ENCODE results near the gene SLCO4A1.

Gene SLCO4A1

GRCh38 chr20:62608218-62608565 lies 34.1 kb upstream of the SLCO4A1 start:
- Histone ChIP-seq H3K9ac (ENCODE audit: low read length) (no peak overlapping the region), H3K4me1 (ENCODE audit: insufficient read depth, low read length) (peaks cover 2% of the 10 kb centered on the region), H3K9me3 (ENCODE audit: low read length) (no peaks in the 10 kb centered on the region), H3K27me3 (ENCODE audit: control insufficient read depth in 1 of 2, insufficient read depth in 2 of 2, low read length in 2 of 2) (peaks cover 8 to 17% of the 10 kb centered on the region in 2 donors), H3K36me3 (ENCODE audit: insufficient read depth, low read length) (no peaks in the 10 kb centered on the region), H3K4me3 (ENCODE audit: low read depth in 1 of 2, low read length in 2 of 2) (no peak overlapping the region), H3K27ac (ENCODE audit: low read depth, low read length) (no peak overlapping the region)

DNA sequence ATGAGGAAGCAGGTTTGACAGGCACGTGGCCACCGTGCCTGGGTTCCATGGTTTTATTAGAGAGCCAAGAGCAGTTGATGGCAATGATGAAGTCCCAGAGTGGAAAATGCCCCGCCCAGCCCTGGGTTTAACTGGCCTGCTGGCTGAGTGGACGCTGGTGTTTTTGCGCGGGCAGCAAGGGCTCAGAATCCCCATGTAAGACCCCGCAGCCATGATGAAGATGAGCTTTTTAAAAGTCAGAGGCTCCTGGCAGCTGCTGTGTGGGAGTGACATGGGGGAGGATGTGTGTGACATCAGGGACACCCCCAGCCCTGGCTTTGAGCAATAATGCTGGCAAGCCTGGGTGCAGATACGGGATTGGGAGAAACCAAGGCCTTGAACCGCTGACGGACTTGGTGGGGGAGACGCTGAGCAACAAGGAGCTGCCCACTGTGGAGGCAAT lies 33.0 kb upstream of the SLCO4A1 start:
- Histone ChIP-seq H3K27ac (ENCODE audit: low read depth, low read length) (no peak overlapping the region), H3K36me3 (ENCODE audit: insufficient read depth, low read length) (no peaks in the 10 kb centered on the region), H3K9me3 (ENCODE audit: low read length) (no peaks in the 10 kb centered on the region), H3K4me1 (ENCODE audit: insufficient read depth, low read length) (no peaks in the 10 kb centered on the region), H3K27me3 (ENCODE audit: control insufficient read depth in 1 of 2, insufficient read depth in 2 of 2, low read length in 2 of 2) (peaks cover 5 to 13% of the 10 kb centered on the region in 2 donors), H3K9ac (ENCODE audit: low read length) (no peak overlapping the region), H3K4me3 (ENCODE audit: low read depth in 1 of 2, low read length in 2 of 2) (no peak overlapping the region)

DNA sequence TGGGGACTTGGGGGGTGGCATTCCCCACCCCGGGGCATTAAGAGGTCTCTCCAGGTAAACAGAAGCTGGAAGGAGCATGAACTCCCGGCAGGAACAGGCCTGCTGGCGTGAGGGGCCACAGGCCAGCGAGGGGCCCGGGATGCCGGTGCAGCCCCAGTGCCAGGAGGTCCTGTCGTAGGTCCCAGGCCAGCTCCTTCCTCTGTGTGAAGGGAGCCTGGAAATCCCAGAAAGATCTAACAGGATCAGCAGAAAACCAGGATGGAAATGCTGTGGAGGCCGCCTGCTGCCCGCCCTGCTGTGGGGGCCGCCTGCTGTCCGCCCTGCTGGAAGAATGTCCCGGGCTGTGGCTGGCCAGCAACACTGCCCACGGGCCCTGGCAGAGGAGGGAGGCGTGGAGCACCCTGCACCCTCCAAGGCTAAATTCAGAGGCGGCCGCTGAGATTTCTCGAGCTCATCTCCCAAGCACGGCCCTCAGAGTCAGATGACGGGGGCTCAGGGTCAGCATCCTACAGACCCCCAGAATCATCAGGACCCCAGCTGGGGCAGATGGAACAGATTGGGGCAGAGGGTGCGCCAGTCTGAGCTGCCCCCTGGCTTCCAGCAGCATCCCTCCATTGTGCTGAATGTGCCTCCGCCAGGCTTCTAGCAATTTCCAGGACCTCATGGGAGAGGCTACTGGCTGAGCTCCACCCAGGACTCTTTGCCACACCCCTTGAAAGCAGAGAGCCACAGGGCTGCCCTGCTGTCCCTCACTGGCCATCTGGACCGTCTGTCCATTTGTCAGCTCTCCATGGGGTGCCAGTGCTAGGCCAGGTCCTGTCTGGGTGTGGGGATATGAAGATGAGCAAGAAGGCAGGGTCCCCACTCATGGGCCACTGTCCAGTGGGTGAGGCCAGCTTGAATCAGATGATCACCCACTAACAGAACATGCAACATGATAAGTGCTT lies 32.2 kb upstream of the SLCO4A1 start:
- Histone ChIP-seq H3K9ac (ENCODE audit: low read length) (no peak overlapping the region), H3K27ac (ENCODE audit: low read depth, low read length) (no peak overlapping the region), H3K9me3 (ENCODE audit: low read length) (no peaks in the 10 kb centered on the region), H3K4me1 (ENCODE audit: insufficient read depth, low read length) (no peaks in the 10 kb centered on the region), H3K27me3 (ENCODE audit: control insufficient read depth in 1 of 2, insufficient read depth in 2 of 2, low read length in 2 of 2) (peaks cover 5 to 8% of the 10 kb centered on the region in 2 donors), H3K36me3 (ENCODE audit: insufficient read depth, low read length) (no peaks in the 10 kb centered on the region), H3K4me3 (ENCODE audit: low read depth in 1 of 2, low read length in 2 of 2) (no peak overlapping the region)

GRCh38 chr20:62611012-62611411 lies 31.3 kb upstream of the SLCO4A1 start:
- Histone ChIP-seq H3K4me1 (ENCODE audit: insufficient read depth, low read length) (no peaks in the 10 kb centered on the region), H3K9me3 (ENCODE audit: low read length) (no peaks in the 10 kb centered on the region), H3K36me3 (ENCODE audit: insufficient read depth, low read length) (no peaks in the 10 kb centered on the region), H3K4me3 (ENCODE audit: low read depth in 1 of 2, low read length in 2 of 2) (no peak overlapping the region), H3K9ac (ENCODE audit: low read length) (no peak overlapping the region), H3K27ac (ENCODE audit: low read depth, low read length) (no peak overlapping the region), H3K27me3 (ENCODE audit: control insufficient read depth in 1 of 2, insufficient read depth in 2 of 2, low read length in 2 of 2) (peaks cover 5 to 8% of the 10 kb centered on the region in 2 donors)

GRCh38 chr20:62611819-62612218 lies 30.5 kb upstream of the SLCO4A1 start:
- Histone ChIP-seq H3K36me3 (ENCODE audit: insufficient read depth, low read length) (no peaks in the 10 kb centered on the region), H3K9ac (ENCODE audit: low read length) (no peak overlapping the region), H3K9me3 (ENCODE audit: low read length) (no peaks in the 10 kb centered on the region), H3K27me3 (ENCODE audit: control insufficient read depth in 1 of 2, insufficient read depth in 2 of 2, low read length in 2 of 2) (peaks cover 5 to 8% of the 10 kb centered on the region in 2 donors), H3K4me1 (ENCODE audit: insufficient read depth, low read length) (no peaks in the 10 kb centered on the region), H3K27ac (ENCODE audit: low read depth, low read length) (no peak overlapping the region), H3K4me3 (ENCODE audit: low read depth in 1 of 2, low read length in 2 of 2) (no peak overlapping the region)

DNA sequence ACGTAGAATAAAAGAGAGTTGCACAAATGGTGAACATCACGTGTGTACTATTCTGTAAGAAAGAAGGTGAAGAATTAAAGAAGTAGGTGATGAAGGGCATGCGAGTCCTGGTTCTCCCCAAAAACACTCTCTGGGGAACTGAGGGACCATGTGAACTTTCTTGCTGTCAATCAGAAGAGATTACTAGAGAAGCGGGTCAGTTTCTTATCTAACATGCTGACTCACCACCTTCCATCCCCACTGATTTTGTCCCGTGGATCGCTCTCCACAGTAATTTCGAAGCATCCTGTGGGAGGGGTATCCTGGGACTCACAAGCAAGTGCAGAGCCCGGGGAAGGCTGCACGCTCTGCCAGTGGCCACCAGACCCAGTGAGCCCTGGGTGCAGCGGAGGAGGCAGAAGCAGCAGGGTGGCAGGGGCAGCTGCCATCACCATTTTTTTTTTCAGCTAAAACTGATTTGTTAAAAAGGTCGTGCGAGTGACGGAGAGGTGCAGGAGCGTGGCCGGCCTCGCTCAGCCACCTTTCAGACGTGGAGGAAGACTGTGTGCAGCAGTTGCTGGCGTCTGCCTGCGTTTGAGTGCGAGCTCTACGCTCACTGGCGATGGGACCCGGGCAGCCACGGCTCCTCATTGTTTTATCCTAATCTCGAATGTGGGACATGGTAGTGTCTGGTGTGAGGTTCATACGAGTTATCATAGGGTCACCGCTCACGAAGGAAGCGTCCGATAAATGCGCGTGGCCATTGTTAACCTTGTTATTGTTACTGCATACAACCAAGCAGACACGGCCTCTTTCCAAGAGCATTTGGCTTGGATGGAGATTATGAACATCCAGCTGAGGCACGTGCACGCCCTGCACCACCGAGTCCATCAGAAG lies 28.0 kb upstream of the SLCO4A1 start:
- Histone ChIP-seq H3K27me3 (ENCODE audit: control insufficient read depth in 1 of 2, insufficient read depth in 2 of 2, low read length in 2 of 2) (peaks cover 5 to 6% of the 10 kb centered on the region in 2 donors), H3K9me3 (ENCODE audit: low read length) (no peaks in the 10 kb centered on the region), H3K27ac (ENCODE audit: low read depth, low read length) (no peak overlapping the region), H3K4me1 (ENCODE audit: insufficient read depth, low read length) (peaks cover 4% of the 10 kb centered on the region), H3K4me3 (ENCODE audit: low read depth in 1 of 2, low read length in 2 of 2) (no peak overlapping the region), H3K36me3 (ENCODE audit: insufficient read depth, low read length) (no peaks in the 10 kb centered on the region), H3K9ac (ENCODE audit: low read length) (no peak overlapping the region)

GRCh38 chr20:62614961-62615680 lies 27.2 kb upstream of the SLCO4A1 start:
- no peak overlapping the region for H3K9ac ChIP-seq (ENCODE audit: low read length)
- peaks cover 0 to 5% of the 10 kb centered on the region in 2 donors for H3K27me3 ChIP-seq (ENCODE audit: control insufficient read depth in 1 of 2, insufficient read depth in 2 of 2, low read length in 2 of 2)
- H3K36me3 ChIP-seq (ENCODE audit: insufficient read depth, low read length), result no peaks in the 10 kb centered on the region
- H3K27ac ChIP-seq (ENCODE audit: low read depth, low read length), result no peak overlapping the region
- H3K9me3 ChIP-seq (ENCODE audit: low read length), result no peaks in the 10 kb centered on the region
- H3K4me1 ChIP-seq (ENCODE audit: insufficient read depth, low read length), result peaks cover 4% of the 10 kb centered on the region
- no peak overlapping the region for H3K4me3 ChIP-seq (ENCODE audit: low read depth in 1 of 2, low read length in 2 of 2)

GRCh38 chr20:62615750-62616251 lies 26.5 kb upstream of the SLCO4A1 start:
- H3K9me3 ChIP-seq (ENCODE audit: low read length), result no peaks in the 10 kb centered on the region
- H3K4me1 ChIP-seq (ENCODE audit: insufficient read depth, low read length), result peaks cover 4% of the 10 kb centered on the region
- H3K27me3 ChIP-seq (ENCODE audit: control insufficient read depth in 1 of 2, insufficient read depth in 2 of 2, low read length in 2 of 2), result no peaks in the 10 kb centered on the region
- no peak overlapping the region for H3K4me3 ChIP-seq (ENCODE audit: low read depth in 1 of 2, low read length in 2 of 2)
- H3K27ac ChIP-seq (ENCODE audit: low read depth, low read length), result no peak overlapping the region
- H3K9ac ChIP-seq (ENCODE audit: low read length), result no peak overlapping the region
- no peaks in the 10 kb centered on the region for H3K36me3 ChIP-seq (ENCODE audit: insufficient read depth, low read length)

DNA sequence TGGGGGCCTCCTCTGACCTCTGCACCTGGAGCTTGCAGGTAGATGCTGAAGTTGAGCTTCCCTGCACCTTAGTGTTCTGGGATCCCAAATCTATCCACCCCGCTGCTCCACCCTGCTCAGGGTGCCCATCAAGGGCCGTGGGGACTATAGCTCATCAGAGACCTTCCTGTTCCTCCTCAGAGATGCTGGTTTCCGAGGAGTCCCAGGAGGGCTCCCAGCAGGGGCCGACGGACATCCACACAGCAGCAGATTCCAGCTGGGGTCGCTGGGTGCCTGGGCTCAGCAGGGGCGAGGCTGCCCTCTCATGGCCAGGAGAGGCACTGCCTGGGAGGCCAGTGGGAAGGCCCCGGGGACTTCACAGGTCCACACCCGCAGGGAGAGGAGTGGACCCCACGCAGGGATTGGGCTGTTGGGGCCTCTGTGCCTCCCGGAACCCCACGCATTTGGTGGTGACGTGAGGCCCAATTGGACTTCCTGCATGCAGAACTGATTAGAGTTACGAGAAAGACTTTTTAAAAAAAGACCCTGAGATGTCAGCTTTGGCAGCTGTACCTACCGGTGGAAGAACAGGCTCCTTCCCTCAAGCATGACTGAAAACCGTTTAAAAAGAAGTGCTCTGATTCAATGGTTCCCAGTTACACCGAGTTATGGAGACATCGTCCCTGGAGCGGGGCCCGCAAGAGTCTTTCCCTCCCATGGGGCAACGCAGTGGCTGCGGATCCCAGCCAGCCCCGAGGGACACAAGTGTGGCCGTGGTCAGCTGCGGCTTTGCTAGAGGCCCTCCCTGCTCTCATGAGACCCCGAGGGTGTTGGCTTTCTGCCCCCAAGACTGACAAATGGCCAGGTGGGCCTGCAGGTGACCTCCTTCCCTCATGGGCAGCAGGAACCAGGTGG lies 25.3 kb upstream of the SLCO4A1 start:
- no peak overlapping the region for H3K4me3 ChIP-seq (ENCODE audit: low read depth in 1 of 2, low read length in 2 of 2)
- H3K36me3 ChIP-seq (ENCODE audit: insufficient read depth, low read length), result no peaks in the 10 kb centered on the region
- H3K27me3 ChIP-seq (ENCODE audit: control insufficient read depth in 1 of 2, insufficient read depth in 2 of 2, low read length in 2 of 2), result no peaks in the 10 kb centered on the region
- no peak overlapping the region for H3K27ac ChIP-seq (ENCODE audit: low read depth, low read length)
- no peaks in the 10 kb centered on the region for H3K9me3 ChIP-seq (ENCODE audit: low read length)
- H3K9ac ChIP-seq (ENCODE audit: low read length), result no peak overlapping the region
- peaks cover 4% of the 10 kb centered on the region for H3K4me1 ChIP-seq (ENCODE audit: insufficient read depth, low read length)

GRCh38 chr20:62617711-62618483 lies 24.4 kb upstream of the SLCO4A1 start:
- no peaks in the 10 kb centered on the region for H3K9me3 ChIP-seq (ENCODE audit: low read length)

More at GRCh38 chr20:62617711-62618483, 24.4 kb upstream of the SLCO4A1 start:
- H3K36me3 ChIP-seq (ENCODE audit: insufficient read depth, low read length), result no peaks in the 10 kb centered on the region
- no peak overlapping the region for H3K27ac ChIP-seq (ENCODE audit: low read depth, low read length)
- no peaks in the 10 kb centered on the region for H3K27me3 ChIP-seq (ENCODE audit: control insufficient read depth in 1 of 2, insufficient read depth in 2 of 2, low read length in 2 of 2)
- H3K4me1 ChIP-seq (ENCODE audit: insufficient read depth, low read length), result peaks cover 8% of the 10 kb centered on the region
- H3K4me3 ChIP-seq (ENCODE audit: low read depth in 1 of 2, low read length in 2 of 2), result no peak overlapping the region
- no peak overlapping the region for H3K9ac ChIP-seq (ENCODE audit: low read length)

Data from muscle layer of colon (tissue), 2 donors.